Measurements from ENCODE around the gene DQX1. TPM values are rescaled to one million over a fixed set of nuclear protein-coding genes. Genes with fewer than 3 reads are reported as not detected.

Gene DQX1
- total RNA-seq, 1 donor from 2014 or later, result 0.73 TPM

- ATAC-seq (ENCODE audit: low read depth), result peak; percentile 77
These were observed 12.9 kb upstream of the DQX1 start for GRCh38 chr2:74538881-74539339.

GRCh38 chr2:74537140-74537539 is 11.1 kb upstream of the DQX1 start:
- Mint-ChIP-seq H3K4me3 (no peak overlapping the region), H3K9me3 (peaks cover 2% of the 10 kb centered on the region), H3K27me3 (no peaks in the 10 kb centered on the region), H3K36me3 (ENCODE audit: low read depth) (peaks cover 14% of the 10 kb centered on the region), H3K27ac (no peak overlapping the region), H3K4me1 (peaks cover 34% of the 10 kb centered on the region)
- intact Hi-C loops (cut with micrococcal nuclease), result no loop called here
- no peak for ATAC-seq (ENCODE audit: low read depth)
- POLR2A ChIA-PET, result no interaction called here
- CTCF ChIA-PET, result no interaction called here
- TF ChIP-seq CTCF (IDR thresholded peaks at IDR 0.05), result no peak
- no peak for DNase-seq

More at GRCh38 chr2:74538881-74539339, 12.9 kb upstream of the DQX1 start:
- no peaks in the 10 kb centered on the region for H3K27me3 Mint-ChIP-seq
- CTCF ChIA-PET, result interaction anchor here (0.5 to 1.9 kb wide), 4 partner anchors 8 to 49 kb away, joined by 3 to 6 read pairs (median 4); partner anchors contain the start of genes AUP1, HTRA2 and PCGF1
- intact Hi-C loops (cut with micrococcal nuclease), result loop anchor here (1.0 kb wide), 1 partner anchor 10 kb away; the partner anchor contains the start of genes AUP1 and HTRA2
- TF ChIP-seq CTCF (IDR thresholded peaks at IDR 0.05), result no peak
- H3K4me1 Mint-ChIP-seq, result peaks cover 31% of the 10 kb centered on the region
- peak overlapping the region; percentile 81 for H3K4me3 Mint-ChIP-seq
- H3K27ac Mint-ChIP-seq, result peak overlapping the region; percentile 89
- DNase-seq, result no peak
- peaks cover 1% of the 10 kb centered on the region for H3K36me3 Mint-ChIP-seq (ENCODE audit: low read depth)
- H3K9me3 Mint-ChIP-seq, result peaks cover 2% of the 10 kb centered on the region
- POLR2A ChIA-PET, result interaction anchor here (0.6 to 2.3 kb wide), 14 partner anchors 9 to 361 kb away, joined by 3 to 26 read pairs (median 5); partner anchors contain the start of genes AUP1, C2orf81, CCDC142 and HTRA2

GRCh38 chr2:74536166-74536950 is 10.3 kb upstream of the DQX1 start:
- H3K9me3 Mint-ChIP-seq, result peaks cover 2% of the 10 kb centered on the region
- intact Hi-C loops (cut with micrococcal nuclease), result no loop called here
- peaks cover 42% of the 10 kb centered on the region for H3K4me1 Mint-ChIP-seq
- H3K36me3 Mint-ChIP-seq (ENCODE audit: low read depth), result peaks cover 21% of the 10 kb centered on the region
- TF ChIP-seq CTCF (IDR thresholded peaks at IDR 0.05), result no peak
- ChIA-PET CTCF (no interaction called here), POLR2A (interaction anchor here (1.1 kb wide), 1 partner anchor 40 kb away, joined by 3 read pairs; no protein-coding TSS in a partner anchor)
- no peaks in the 10 kb centered on the region for H3K27me3 Mint-ChIP-seq
- no peak overlapping the region for H3K4me3 Mint-ChIP-seq
- no peak for DNase-seq
- ATAC-seq (ENCODE audit: low read depth), result no peak
- no peak overlapping the region for H3K27ac Mint-ChIP-seq

GRCh38 chr2:74535440-74535965 is 9.5 kb upstream of the DQX1 start:
- intact Hi-C loops (cut with micrococcal nuclease), result no loop called here
- peaks cover 2% of the 10 kb centered on the region for H3K9me3 Mint-ChIP-seq
- CTCF ChIA-PET, result no interaction called here
- peaks cover 50% of the 10 kb centered on the region for H3K4me1 Mint-ChIP-seq
- H3K27ac Mint-ChIP-seq, result no peak overlapping the region
- H3K4me3 Mint-ChIP-seq, result no peak overlapping the region
- DNase-seq, result no peak
- peaks cover 28% of the 10 kb centered on the region for H3K36me3 Mint-ChIP-seq (ENCODE audit: low read depth)
- H3K27me3 Mint-ChIP-seq, result no peaks in the 10 kb centered on the region
- no peak for TF ChIP-seq CTCF (IDR thresholded peaks at IDR 0.05)
- ATAC-seq (ENCODE audit: low read depth), result no peak
- POLR2A ChIA-PET, result interaction anchor here (1.1 kb wide), 1 partner anchor 41 kb away, joined by 3 read pairs; no protein-coding TSS in a partner anchor

- Mint-ChIP-seq H3K9me3 (peaks cover 2% of the 10 kb centered on the region), H3K27me3 (no peaks in the 10 kb centered on the region), H3K4me1 (peaks cover 43% of the 10 kb centered on the region), H3K4me3 (no peak overlapping the region), H3K27ac (no peak overlapping the region), H3K36me3 (ENCODE audit: low read depth) (peaks cover 31% of the 10 kb centered on the region)
- DNase-seq (no peak), ATAC-seq (ENCODE audit: low read depth) (no peak)
- ChIA-PET CTCF (interaction anchor here (0.7 to 4.4 kb wide), 3 partner anchors 52 to 182 kb away, joined by 3 to 34 read pairs (median 3); partner anchors contain the start of genes CCDC142 and TTC31), POLR2A (interaction anchor here (8.8 kb wide), 1 partner anchor 52 kb away, joined by 63 read pairs; the partner anchor contains the start of genes CCDC142 and TTC31)
- intact Hi-C loops (cut with micrococcal nuclease), result loop anchor here (5.0 kb wide), 2 partner anchors 197 to 337 kb away; partner anchors contain the start of gene MTHFD2
- no peak for TF ChIP-seq CTCF (IDR thresholded peaks at IDR 0.05)
These were observed 8.4 kb upstream of the DQX1 start for GRCh38 chr2:74534411-74534810.
